OCI-LY3 (cell line): ENCODE data around the gene DNAH1.

Experiments used
- H2AFZ ChIP-seq: fragments of 200-600, 300-600 bp; shearing (Covaris generic); 2 replicates; pipeline ENCODE4 v1.6.0; 2014; ENCODE audit warnings: antibody characterized with exemption, low read depth, low read length
- H3K27ac ChIP-seq: fragments of 200-600, 300-600 bp; sonication (generic); 2 replicates; pipeline ENCODE4 v1.5.1; 2014; ENCODE audit warnings: mild to moderate bottlenecking, low read length, moderate library complexity, mixed read lengths
- H3K27me3 ChIP-seq: fragments of 200-600, 300-600 bp; sonication (generic); 2 replicates; pipeline ENCODE4 v1.6.1; 2014; ENCODE audit warnings: low read depth, low read length, mixed read lengths
- H3K36me3 ChIP-seq: fragments of 200-600, 300-600 bp; sonication (generic); replicated peaks from 2 replicates; pipeline ENCODE3; 2014; ENCODE audit warnings: low read depth, low read length, mixed read lengths
- H3K4me1 ChIP-seq: fragments of 300-600, 200-600 bp; sonication (generic); 2 replicates; pipeline ENCODE4 v1.6.1; 2014; ENCODE audit warnings: low read length, mixed read lengths
- H3K4me2 ChIP-seq: fragments of 200-600, 300-600 bp; sonication (generic); 2 replicates; pipeline ENCODE4 v1.6.1; 2014; ENCODE audit warnings: low read length, mixed read lengths
- H3K4me3 ChIP-seq: fragments of 300-600, 200-600 bp; sonication (generic); 2 replicates; pipeline ENCODE4 v1.5.1; 2014; ENCODE audit warnings: antibody characterized with exemption, mild to moderate bottlenecking, low read length, moderate library complexity
- H3K79me2 ChIP-seq: fragments of 300-600, 200-600 bp; shearing (Covaris generic); 2 replicates; pipeline ENCODE4 v1.6.1; 2014; ENCODE audit warnings: mild to moderate bottlenecking, low read length, mixed read lengths
- H3K9ac ChIP-seq: fragments of 300-600, 200-600 bp; shearing (Covaris generic); 2 replicates; pipeline ENCODE4 v1.6.0; 2014; ENCODE audit warnings: mild to moderate bottlenecking, low read length, moderate library complexity
- H3K9me3 ChIP-seq: fragments of 200-600, 300-600 bp; shearing (Covaris generic); 2 replicates; pipeline ENCODE4 v1.6.1; 2014; ENCODE audit warnings: low read length, mixed read lengths; ENCODE audit not compliant: insufficient read depth
- H4K20me1 ChIP-seq: fragments of 200-600, 300-600 bp; sonication (generic); 2 replicates; pipeline ENCODE4 v1.6.1; 2016; ENCODE audit warnings: low read length, mixed read lengths; ENCODE audit not compliant: insufficient read depth
- CTCF ChIP-seq: fragments of 200-600, 300-600 bp; sonication (generic); IDR thresholded peaks from 2 replicates; pipeline ENCODE4 v1.5.1; 2014; ENCODE audit warnings: antibody characterized with exemption, low read length, low read depth
- EZH2phosphoT487 ChIP-seq: fragments of 200-600 bp; shearing (Covaris generic); IDR thresholded peaks from 2 replicates; pipeline ENCODE4 v1.6.1; 2018; ENCODE audit warnings: antibody characterized with exemption, mixed run types, low read depth

DNAH1 gene

DNA sequence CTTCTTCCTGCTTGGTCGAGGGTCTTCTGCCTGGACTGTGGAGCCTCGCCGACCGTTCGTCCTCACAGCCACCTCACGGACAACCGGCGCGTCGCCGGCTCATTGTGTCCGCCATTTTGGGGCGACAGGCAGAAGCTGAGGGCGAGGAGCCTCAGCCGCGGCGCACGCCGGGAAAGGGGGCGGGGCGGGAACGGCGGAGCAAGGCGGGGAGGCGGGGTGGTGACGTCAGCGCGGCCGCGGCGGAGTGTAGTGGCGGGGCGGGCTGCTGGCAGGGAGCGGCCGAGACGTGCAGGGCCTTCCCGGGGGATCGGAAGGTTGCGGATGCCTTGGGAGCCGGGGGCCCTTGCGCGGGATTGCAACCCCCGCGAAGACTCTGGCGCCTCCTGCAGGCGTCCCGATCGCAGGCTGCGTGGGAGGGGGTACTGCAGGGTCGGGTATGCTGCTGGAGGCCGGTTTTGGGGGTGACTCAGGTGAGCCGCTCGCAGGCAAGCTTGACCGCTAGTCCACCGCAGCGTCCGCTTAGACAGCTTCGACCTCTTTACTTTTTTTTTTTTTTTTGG, 37.5 kb upstream of the DNAH1 start, which contains the start of gene WDR82:
TSS of gene WDR82 (minus strand) at position 140 of the 560 bp plus-strand sequence. CDS start 288 bp downstream, outside the sequence.
- H3K27ac ChIP-seq, result peak within 1 kb of the TSS; percentile 78
- peak within 1 kb of the TSS; percentile 96 for H3K4me2 ChIP-seq
- H3K4me3 ChIP-seq, result peak within 1 kb of the TSS; percentile 84
- H4K20me1 ChIP-seq, result peaks cover 36% of the 10 kb centered on the region
- TF ChIP-seq EZH2phosphoT487, result no peak
- peak; percentile 40 for TF ChIP-seq CTCF
- peak within 1 kb of the TSS; percentile 93 for H3K9ac ChIP-seq
- peaks cover 22% of the 10 kb centered on the region for H3K36me3 ChIP-seq
- H2AFZ ChIP-seq, result peak within 1 kb of the TSS; percentile 68; the same call in 1 of the 2 replicates
- peaks cover 58% of the 10 kb centered on the region for H3K79me2 ChIP-seq
- H3K27me3 ChIP-seq, result no peaks in the 10 kb centered on the region
- no peaks in the 10 kb centered on the region for H3K9me3 ChIP-seq
- H3K4me1 ChIP-seq, result peaks cover 21% of the 10 kb centered on the region

DNA sequence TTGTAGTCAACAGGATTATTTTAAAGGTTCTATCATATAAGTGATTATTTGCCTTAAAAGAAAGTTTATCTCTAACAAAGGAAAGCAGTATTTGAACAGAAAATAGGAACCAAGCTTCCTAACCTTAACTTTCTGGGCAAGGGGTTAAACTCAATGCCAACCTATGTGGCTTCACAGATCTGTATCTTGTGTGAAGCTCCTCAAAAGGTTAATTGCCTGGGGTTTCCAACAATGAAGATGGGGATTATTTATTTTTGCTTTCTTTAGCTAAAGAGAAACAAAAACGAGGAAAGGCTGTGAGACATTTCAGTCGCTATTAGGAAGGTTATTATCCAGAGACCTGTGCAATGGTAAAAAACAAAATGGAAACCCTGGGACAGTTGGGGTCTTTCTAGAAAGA, 36.5 kb upstream of the DNAH1 start:
- H4K20me1 ChIP-seq, result peaks cover 26% of the 10 kb centered on the region
- no peaks in the 10 kb centered on the region for H3K27me3 ChIP-seq
- peak overlapping the region; percentile 84 for H3K4me3 ChIP-seq
- no peaks in the 10 kb centered on the region for H3K9me3 ChIP-seq
- peak overlapping the region; percentile 83 for H3K4me2 ChIP-seq
- H3K4me1 ChIP-seq, result peaks cover 21% of the 10 kb centered on the region
- peaks cover 48% of the 10 kb centered on the region for H3K79me2 ChIP-seq
- no peak overlapping the region for H3K27ac ChIP-seq
- H3K9ac ChIP-seq, result peak overlapping the region; percentile 93
- no peak for TF ChIP-seq EZH2phosphoT487
- TF ChIP-seq CTCF, result no peak
- H2AFZ ChIP-seq, result no peak overlapping the region
- peaks cover 13% of the 10 kb centered on the region for H3K36me3 ChIP-seq

GRCh38 chr3:52280050-52280461, 36.1 kb upstream of the DNAH1 start:
- peaks cover 24% of the 10 kb centered on the region for H4K20me1 ChIP-seq
- H3K36me3 ChIP-seq, result peaks cover 13% of the 10 kb centered on the region
- H3K4me2 ChIP-seq, result peak overlapping the region; percentile 83; the same call in 1 of the 2 replicates
- no peaks in the 10 kb centered on the region for H3K27me3 ChIP-seq
- H3K79me2 ChIP-seq, result peaks cover 44% of the 10 kb centered on the region
- H3K4me1 ChIP-seq, result peaks cover 22% of the 10 kb centered on the region
- H2AFZ ChIP-seq, result no peak overlapping the region
- no peak overlapping the region for H3K9ac ChIP-seq
- H3K9me3 ChIP-seq, result no peaks in the 10 kb centered on the region
- 0 out of 2 replicates have a peak overlapping the region, but pooled peaks have one; percentile 84 for H3K4me3 ChIP-seq
- no peak for TF ChIP-seq EZH2phosphoT487
- TF ChIP-seq CTCF, result no peak
- no peak overlapping the region for H3K27ac ChIP-seq

- H3K9ac ChIP-seq, result no peak overlapping the region
Measured at GRCh38 chr3:52281981-52282801, 33.9 kb upstream of the DNAH1 start.

More at GRCh38 chr3:52281981-52282801, 33.9 kb upstream of the DNAH1 start:
- no peaks in the 10 kb centered on the region for H3K9me3 ChIP-seq
- H3K27ac ChIP-seq, result no peak overlapping the region
- no peak overlapping the region for H3K4me2 ChIP-seq
- peaks cover 5% of the 10 kb centered on the region for H4K20me1 ChIP-seq
- peaks cover 1% of the 10 kb centered on the region for H3K36me3 ChIP-seq
- H3K27me3 ChIP-seq, result no peaks in the 10 kb centered on the region
- no peak overlapping the region for H2AFZ ChIP-seq
- peaks cover 21% of the 10 kb centered on the region for H3K4me1 ChIP-seq
- H3K79me2 ChIP-seq, result peaks cover 27% of the 10 kb centered on the region
- TF ChIP-seq CTCF (no peak), EZH2phosphoT487 (no peak)
- H3K4me3 ChIP-seq, result no peak overlapping the region
